Stimulated activated CD4-positive, alpha-beta T cell treated with anti-CD3 and anti-CD28 coated beads, Interleukin-2, amount 100 ng/mL, for 24 hours (primary cell): ENCODE measurements around the gene KLF7.
A peak's percentile ranks its signal among the peaks of the same experiment; 100 is the strongest.

ENCODE experiments used
- DNase-seq, 2 donors: peaks; one replicate each; pipeline ENCODE4 v3.0.0-alpha.2; 2020

KLF7 gene

GRCh38 chr2:207165121-207166038, at the start of gene KLF7:
KLF7 (minus strand) TSS chr2:207165948; CDS start chr2:207165568, 380 bp downstream.
- peak; percentile 58 to 70 for DNase-seq

- DNase-seq = no peak
Observed at GRCh38 chr2:207215308-207215707, 49.6 kb upstream of the KLF7 start.

DNA sequence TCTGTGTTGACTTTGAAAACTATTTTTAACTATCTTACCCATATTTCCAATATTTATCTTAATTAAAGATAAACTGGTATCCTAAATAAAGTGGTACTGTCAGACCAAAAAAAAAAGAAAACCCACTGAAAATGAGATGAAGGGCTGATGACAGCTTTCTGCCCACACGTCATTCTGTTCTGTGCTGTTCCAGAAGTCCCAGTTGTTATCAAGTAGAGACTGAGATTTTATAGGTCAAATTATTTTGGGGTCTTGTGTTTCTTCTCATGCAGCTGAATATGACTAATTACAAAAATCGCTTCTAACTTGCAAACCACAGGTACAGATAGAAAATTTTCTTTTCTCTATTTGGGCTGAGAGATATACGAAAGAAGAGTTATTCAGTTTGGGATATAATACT, 48.7 kb upstream of the KLF7 start:
- DNase-seq = no peak

GRCh38 chr2:207206011-207206410, 40.3 kb upstream of the KLF7 start:
- DNase-seq = no peak

GRCh38 chr2:207205173-207205957, 39.6 kb upstream of the KLF7 start:
- no peak for DNase-seq

DNA sequence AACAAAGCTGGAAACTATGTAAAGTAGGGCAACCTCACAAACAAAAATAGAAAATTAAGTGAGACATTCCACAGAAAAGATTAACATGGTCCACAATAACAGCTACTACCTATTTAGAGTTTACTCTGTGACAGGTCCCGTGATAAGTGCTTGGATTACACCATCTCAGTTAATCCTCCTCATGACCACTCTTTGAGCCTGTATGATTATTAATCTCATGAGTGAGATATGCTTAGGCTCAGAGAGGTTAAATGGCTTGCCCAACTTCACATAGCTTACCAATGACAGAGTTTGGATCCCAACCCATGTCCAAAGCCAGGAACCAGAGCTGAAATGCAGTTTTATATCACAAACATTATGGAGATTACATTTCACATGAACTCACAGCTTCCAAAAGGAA, 37.3 kb upstream of the KLF7 start:
- no peak for DNase-seq

GRCh38 chr2:207202645-207203044, 36.9 kb upstream of the KLF7 start:
- no peak for DNase-seq

DNA sequence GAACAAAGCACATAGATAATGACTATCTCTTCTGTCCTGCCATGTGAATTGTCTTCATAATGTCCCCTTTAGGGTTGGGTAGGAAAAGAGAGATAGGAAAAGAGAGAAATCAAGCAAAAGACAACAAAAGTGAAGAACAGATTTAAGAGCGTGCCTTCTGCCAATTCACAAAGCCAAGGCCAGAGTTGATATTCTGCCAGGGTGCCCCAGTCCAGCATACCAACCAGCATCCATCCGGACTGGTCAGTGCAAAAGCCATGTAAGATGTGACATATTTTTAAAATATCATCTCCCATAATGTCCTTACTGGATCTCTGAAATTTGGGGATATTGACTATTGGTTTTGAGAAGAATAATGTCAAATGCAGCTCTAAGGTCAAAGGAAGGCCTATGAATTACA, 35.7 kb upstream of the KLF7 start:
- no peak for DNase-seq

GRCh38 chr2:207200136-207200535, 34.4 kb upstream of the KLF7 start:
- no peak for DNase-seq

- DNase-seq = no peak
Observed at GRCh38 chr2:207194028-207194427, 28.3 kb upstream of the KLF7 start.

GRCh38 chr2:207188626-207189419, 23.1 kb upstream of the KLF7 start:
- no peak for DNase-seq

DNA sequence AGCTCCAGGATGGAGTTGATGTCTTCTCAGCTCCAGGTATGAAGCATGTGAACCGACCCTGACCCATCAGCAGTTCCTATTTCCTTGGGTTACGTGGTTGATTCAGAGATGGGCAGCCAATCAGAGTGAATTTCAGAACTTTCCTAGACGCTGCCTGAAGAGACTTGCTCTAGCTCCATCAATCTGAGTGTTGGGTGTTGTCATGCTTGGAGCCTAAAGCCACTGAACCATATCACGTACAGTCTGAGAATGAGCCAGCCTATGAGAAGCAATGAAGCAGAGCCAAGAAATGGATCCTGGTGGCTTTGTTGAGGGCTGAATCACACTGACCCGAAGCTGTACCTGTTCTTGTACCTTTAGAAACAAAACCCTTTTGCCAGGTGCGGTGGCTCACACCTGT, 19.6 kb upstream of the KLF7 start:
- no peak for DNase-seq

DNA sequence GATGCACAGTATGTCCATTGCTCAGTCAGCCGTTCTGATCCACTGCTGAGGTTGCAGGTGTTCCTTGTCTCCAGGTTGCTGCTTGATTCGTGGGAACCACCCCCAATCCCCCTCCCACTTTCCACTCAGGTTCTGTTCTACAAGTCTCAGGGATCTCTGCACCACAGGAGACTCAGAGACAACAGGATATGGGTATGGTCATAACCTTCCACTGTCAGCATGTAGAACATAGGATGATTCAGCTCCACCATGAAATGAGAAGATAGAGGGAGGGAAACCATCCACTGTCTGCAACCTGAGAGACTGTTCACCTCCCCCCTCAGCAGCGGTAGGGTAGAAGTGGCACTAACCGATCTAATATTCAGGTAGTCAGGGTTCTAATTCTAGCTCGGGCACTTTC, 19.0 kb upstream of the KLF7 start:
- no peak for DNase-seq

- DNase-seq = no peak
Observed at GRCh38 chr2:207184348-207184747, 18.6 kb upstream of the KLF7 start.

DNA sequence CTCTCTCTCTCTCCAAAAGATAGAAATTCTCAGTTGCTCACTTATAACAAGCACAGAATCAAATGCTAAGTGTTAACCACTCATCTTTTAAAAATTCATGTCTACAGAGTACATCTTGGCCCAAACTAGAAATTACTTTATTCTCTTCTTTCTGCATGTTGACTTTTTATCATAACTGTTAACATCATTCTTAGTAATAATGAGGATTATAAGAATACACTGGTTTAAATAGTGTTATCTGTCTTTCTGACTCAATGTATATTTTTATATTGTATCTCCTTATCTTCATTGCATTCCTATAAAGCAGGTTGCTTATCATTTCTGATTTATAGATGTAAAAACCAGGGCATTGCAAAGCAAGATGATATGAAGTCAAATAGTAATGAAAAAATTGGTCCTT, 17.8 kb upstream of the KLF7 start:
- DNase-seq = no peak

GRCh38 chr2:207182911-207183310, 17.2 kb upstream of the KLF7 start:
- DNase-seq = no peak

DNA sequence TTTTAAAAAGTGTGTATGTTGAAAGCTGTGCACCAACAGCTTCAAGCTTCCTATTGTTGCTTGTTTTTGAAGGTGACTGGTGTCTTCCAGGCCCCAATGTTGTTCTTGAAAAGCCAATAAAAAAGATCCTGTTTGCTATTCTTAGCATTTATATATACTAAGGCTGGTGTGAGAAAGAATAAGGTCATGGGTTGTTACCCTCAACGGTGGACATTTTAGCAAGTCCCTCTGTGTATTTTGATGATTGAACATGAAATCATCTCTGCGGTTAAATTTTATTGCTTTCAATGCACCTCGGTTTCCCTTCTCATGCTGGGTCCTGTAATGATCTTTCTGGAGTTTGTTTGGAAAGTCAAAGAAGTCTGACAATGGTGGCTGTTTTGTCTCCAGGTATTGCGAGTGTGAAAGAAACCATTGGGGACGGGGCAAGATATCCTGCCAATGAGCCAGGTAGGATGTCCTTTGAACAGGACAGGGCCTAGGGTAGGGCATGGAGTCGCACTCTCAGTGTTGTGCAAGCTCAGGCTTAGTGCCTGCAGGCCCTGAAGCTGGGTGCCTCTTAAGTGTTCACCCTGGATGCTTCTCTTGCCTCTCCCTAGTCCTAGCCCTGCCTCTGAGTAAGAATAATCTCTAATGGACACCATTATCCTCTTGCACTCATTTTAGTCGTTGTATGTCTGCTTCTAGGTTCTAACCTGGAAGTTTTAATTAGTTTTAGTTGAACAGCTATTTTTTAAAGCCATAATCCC, 16.0 kb upstream of the KLF7 start:
- DNase-seq = no peak

DNA sequence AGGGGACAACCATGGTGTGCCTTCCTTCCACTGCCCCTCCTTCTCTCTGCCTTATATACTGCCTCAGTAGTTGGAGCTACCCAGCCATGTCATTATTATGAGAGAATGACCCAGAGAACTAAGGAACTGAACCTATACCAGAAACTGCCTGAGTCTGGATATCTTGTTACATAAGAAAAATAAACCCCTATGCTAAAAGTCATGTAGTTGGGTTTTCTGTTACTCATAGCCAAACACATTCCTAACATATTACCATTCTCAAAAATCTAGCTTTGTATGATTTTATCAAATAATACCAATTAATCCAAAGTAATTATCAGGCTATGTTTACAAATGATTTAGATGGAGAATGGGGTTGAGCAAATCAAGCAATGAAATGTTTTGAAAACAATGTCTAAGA, 15.0 kb upstream of the KLF7 start:
- no peak for DNase-seq

- DNase-seq = no peak
Observed at GRCh38 chr2:207176247-207176646, 10.5 kb upstream of the KLF7 start.

DNA sequence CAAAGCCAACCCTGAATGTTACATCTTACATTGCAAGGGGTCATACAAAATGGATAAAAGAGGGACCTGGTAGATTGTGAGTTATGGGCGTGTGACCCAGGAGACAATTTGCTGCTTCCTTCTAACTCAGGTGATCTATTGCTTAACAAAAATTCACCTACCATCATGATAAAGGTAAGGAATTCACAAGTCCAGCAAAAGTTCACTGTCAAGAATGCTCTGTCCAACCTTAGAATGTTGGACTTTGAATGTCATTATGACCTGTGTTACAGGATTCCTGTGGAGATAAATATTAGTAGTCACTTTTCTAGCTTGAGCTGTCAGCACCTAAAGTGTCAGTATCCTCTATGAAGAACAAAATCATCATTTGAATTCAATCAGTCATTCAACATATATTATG, 7.9 kb upstream of the KLF7 start:
- DNase-seq = no peak

DNA sequence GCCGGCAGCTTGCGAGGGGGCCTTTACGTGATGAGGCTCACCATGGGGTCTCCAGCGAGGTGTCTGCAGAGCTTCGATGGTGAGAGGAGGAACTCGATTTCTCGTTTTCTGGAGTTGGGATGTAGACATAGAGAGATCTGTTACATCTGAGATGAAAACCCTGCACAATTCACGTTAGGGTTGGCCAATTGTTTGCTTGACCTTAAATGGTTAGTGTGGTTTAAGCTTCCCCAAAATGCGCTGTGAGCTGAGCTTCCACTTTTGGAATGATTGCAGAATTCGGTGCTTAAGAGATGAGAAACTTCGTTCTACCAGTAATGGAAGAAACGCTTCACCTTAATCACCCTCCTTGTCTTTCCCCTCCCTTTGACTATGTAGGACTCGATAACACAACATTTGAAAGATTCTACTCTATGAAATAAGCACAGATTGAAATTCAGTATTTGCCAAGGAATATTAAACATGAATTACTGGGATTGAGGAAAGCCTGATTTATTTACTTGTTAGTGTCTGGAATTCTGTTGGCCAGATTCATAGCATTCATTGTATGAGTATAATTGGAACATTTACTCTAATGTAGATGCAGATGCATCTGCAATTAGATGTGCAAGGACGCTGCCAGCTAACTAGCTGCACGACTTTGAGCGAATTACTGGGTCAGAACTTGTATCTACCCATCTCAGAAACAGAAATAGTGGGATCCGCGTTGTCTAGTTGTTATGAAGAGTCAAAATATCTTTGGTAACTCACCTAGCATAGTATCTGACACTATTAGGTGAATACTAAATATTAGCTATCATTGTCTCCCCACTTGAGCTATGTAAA, 1.6 kb upstream of the KLF7 start:
- peak in 1 of 2 donors; percentile 36 for DNase-seq
